Measurements from ENCODE around the gene LCTL.

LCTL gene, protein sequence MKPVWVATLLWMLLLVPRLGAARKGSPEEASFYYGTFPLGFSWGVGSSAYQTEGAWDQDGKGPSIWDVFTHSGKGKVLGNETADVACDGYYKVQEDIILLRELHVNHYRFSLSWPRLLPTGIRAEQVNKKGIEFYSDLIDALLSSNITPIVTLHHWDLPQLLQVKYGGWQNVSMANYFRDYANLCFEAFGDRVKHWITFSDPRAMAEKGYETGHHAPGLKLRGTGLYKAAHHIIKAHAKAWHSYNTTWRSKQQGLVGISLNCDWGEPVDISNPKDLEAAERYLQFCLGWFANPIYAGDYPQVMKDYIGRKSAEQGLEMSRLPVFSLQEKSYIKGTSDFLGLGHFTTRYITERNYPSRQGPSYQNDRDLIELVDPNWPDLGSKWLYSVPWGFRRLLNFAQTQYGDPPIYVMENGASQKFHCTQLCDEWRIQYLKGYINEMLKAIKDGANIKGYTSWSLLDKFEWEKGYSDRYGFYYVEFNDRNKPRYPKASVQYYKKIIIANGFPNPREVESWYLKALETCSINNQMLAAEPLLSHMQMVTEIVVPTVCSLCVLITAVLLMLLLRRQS

DNA sequence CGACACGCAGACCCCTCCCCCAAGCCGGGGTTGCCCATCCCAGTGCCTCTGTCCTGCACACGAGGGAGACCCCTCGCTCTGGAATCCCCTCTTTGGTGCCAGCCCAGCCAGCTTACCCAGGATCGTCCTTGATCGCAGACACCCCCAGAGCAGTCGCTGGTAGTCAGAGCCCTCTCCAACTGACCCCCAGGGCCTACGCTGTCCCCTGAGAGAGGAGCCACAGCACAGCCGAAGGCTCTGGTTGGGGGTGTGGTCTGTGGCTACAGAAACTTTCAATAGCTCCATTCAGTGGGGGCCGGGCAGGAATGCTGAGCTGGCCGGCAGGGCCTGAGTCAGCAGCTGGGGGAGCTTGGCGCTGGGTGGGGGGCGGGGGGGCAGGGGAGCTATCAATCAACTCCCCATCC is at the start of gene LCTL:
Gene LCTL (minus strand): TSS at position 258 of the 404 bp plus-strand sequence. CDS start 633 bp downstream, outside the sequence.
- peak; percentile 72 for DNase-seq

DNA sequence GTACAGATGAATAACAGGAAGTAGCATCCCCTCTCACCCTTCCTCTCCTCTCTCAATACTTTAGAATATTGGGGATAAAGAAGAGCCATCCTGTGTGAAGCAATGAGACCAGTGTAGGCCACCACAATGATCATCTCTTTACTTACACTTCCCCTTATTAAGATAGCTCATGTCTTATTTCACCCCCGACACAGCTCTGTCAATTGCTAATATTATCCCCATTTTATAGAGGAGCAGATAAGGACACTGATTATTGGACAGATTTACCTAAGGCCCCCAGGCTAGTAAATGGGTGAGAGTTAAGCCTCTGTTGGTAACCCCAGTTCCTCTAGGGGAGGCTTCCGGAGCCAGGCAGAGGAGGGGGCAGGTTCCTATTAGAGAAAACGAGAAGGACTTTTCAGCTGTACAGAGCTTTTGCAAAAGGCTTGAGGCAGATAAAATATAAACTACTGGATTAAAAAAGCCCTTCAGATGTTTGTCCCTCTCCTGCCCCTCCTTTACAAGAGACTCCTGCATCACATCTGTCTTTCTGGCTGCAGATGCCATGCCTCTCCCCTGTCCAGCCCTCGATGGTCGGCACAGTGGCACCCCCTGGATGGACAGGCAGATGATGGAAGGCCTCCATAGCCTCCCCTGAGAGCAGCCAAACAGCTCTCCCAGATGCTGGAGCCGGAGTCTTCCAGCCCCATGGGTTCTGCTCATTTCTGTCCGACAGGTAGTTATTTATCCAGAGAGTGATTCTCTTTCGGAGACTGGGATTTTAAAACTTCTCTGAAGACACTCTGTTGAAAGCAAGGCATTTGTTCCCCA is 49.4 kb upstream of the LCTL start:
- no peak for DNase-seq

DNA sequence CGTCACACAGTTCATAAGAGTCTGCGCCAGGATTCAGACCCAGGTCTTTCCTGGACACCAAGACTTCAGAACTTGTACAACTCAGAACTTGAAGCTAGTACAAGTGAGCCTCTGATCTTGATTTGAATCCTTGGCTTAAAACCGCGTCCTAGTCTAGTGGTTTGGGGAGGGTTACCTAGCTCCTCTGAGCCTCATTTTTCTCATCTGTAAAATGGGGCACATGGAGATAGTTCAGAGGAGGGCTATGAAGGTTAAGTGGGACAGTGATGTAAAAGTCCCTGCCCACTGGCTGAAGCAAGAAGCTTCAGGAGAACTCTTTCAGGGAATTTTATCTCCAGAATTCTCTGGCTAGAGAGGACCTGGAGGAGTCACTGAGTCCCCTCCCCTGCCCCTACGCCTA is 48.7 kb upstream of the LCTL start:
- no peak for DNase-seq

DNA sequence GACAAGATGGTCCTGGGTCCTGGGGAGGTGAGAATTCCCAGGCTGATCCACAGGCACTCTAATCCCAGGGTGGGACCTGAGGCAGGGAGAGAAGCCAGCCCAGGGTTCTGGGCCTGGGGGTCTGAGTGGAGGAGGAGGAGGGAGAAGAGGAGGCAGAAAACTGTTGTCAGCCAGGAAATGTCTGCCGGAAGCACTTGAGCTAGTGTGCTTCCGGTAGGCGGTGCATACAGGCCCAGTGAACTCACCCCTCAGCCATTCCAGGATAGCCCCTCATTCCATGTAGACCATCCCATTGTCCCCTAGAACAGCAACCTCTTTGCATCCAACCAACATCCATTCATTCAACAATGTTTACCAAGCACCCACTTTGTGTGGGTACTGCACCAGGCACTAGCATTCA is 47.9 kb upstream of the LCTL start:
- DNase-seq = no peak

DNA sequence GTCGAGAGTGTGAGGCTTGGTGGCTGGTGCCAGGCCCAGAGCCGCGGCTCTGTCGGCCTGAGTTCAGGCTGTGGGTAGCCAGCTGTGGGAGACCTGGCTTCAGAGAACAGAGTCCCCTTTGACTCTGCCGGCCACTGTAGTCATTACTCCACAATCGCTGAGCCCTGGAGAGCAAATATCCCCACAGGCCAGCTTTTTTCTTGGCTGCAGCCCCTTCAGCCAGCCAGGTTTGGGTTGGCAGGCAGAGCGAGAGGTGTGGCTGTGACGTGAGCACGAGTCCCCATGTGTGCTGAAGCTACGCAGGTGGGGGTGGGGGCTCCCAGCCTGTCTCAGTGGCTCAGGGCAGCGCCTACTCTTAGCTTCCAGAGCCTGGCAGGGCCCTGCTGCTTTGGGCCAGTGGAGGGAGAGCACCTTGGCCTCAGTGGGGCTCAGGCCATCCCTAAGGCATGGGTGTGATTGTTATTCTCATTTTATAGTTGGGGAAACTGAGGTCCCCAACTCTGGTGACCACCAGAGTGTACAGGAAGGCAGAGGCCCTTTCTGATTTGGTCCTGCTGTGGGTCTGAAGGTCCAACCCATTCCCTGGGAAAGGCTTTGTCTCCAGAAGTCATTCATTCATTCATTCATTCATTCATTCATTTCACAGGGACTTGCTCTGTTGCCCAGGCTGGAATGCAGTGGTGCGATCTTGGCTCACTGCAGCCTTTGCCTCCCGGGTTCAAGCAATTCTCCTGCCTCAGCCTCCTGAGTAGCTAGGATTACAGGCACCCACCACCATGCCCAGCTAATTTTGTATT is 45.7 kb upstream of the LCTL start:
- DNase-seq = peak; percentile 73

DNA sequence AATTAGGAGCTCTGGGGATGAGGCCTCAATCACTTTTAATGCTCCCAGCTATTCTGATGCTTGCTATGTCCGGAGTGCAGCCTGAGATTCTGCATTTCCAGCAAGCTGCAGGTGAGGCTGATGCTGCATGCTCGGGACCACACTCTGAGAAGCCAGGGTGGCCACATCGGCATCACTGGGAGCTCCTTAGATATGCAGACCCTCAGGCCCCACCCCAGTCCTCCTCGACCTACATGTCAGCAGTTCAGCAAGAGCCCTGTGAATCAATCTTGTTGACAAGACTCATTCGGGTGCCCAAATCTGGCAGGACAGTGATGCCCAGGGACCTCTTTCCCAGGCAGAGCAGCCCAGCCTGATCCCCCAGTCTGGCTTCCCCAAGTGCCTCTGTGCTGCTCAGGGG is 44.1 kb upstream of the LCTL start:
- DNase-seq = no peak

DNA sequence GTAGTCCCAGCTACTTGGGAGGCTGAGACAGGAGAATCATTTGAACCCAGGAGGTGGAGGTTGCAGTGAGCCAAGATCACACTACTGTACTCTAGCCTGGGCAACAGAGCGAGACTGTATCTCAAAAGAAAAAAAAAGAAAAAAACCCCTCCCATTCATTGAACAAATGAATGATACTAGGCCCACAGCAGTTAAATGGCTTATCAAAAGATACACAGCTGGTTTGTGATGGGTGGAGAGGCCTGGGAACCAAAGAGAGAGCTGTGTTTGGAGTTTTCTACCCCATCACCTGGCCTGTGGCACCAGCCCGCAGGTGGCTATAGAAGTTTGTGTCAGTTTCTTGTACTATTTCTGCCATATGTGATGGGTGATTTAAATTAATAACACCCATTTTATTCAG is 43.1 kb upstream of the LCTL start:
- no peak for DNase-seq

DNA sequence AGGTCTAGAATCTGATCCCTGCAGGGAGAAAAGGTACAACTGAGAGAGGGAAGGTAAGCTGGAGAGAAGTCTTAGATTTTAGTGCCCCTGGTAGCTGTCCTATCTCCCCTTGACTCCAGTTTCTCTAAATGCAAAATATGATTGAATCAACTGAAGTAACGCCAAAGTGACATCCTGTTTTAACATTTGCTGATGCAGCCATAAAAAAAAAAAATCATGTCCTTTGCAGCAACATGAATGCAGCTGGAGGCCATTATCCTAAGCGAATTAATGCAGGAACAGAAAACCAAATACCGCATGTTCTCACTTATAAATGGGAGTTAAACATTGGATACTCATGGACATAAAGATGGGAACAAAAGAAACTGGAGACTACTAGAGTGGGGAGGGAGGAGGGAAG is 42.4 kb upstream of the LCTL start:
- no peak for DNase-seq

DNA sequence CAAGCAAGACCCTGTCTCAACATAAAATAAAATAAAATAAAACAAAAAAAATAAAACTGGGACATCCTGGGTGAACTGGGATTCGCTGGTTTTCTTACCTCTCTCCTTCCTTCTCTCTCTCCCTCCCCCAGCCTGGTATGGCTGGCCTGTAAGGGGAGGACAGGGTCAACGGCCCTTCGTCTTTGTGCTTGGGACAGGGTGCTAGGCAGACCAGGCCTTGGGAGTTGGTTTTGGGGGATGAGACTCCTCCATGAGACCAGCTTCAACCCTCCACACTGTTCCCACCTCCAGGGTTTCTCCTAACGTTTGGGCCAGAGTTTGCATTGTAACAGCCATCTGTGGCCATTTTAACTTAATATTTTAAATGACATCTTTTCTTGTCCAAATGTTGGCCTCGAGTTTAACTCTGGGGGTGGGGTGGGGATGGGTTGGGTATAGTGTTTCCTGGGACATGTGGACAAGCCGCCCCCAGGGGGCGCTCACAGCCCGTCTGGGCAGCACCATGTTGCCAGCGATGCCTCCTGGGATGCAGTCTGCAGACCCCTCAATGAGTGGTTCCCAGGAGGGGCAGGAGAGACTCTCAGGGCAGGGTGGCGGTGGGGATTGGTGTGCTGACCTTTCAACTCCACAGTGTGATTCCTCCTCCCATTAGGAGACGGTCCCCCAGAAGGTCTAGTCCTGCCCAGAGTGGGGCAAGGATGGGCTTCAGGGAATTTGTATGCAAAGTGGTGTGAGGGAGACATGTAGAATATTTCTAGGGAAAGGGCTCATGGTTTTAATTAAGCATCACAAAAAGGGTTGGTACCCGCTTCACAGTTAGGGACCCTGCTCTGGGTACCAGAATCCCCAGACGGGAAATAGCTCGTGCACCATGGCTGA is 37.7 kb upstream of the LCTL start:
- DNase-seq = peak; percentile 73

DNA sequence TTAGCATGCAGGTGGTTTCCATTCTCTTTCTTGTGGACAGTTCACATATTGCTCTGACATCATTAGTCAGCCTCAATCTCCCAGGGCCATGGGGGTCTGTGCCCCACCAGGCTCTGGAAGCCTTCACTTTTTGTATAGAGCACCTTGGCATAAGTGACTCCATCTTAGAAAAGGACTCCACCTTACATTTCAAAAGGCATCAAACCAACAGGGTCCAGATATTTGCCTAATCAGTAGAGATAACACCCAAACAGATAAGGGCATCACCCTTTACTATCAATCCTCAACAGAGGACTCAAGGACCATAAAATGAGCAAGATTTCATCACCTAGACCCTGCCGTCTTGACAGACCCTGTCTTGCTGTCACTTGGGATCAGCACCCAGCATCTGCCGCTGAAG is 35.7 kb upstream of the LCTL start:
- DNase-seq = no peak

DNA sequence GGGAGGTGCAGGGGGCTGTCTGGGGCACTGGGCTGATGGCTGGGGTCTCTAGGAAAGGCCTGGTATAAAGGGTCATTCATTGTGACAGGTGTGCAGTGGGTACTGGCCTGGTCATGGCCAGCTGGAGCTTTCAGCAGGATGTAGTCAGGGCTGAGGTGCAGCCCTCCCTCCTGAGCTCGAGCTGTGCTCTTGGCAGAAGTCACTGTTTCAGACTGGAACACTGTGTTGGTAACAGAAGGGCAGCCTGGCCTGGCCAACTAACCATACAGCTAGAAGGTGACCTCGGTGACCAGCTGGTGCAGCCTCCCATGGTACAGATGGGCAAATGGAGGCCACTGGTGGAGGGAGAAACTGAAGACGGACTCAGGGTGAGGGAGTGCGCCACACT is 34.4 kb upstream of the LCTL start:
- no peak for DNase-seq

DNA sequence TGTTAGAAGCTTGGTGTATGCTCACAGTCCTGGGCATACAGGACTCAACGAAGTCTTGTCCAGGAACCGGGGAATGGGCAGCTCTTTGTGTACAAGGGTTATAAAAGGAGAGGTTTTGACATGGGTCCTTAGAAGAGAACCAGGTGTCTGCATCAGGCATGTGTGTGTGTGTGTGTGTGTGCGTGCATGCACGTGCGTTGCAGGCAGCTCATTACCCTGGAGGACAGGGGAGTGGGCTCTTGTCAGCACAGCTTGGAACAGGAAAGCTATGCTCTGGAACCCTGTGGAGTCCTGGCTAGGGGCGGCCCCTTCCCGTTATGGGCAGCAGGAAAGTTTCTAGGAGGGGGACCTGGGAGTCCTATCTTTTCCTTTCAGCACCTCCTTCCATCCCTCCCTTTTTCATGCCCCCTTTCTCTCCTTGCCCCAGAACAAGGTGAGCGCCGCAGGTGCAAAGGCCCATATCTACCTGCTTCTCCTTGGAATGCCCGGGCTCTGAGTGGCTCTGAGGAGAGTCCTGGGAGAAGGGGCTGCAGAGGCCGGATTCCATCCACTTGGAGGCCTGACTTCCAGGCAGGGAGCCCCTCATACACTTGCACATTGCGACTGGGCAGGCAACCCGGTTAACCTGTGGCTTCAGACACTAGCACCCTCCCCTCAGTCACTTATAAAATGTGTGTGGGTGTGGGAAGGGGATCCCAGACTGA is 33.9 kb upstream of the LCTL start:
- DNase-seq = no peak

DNA sequence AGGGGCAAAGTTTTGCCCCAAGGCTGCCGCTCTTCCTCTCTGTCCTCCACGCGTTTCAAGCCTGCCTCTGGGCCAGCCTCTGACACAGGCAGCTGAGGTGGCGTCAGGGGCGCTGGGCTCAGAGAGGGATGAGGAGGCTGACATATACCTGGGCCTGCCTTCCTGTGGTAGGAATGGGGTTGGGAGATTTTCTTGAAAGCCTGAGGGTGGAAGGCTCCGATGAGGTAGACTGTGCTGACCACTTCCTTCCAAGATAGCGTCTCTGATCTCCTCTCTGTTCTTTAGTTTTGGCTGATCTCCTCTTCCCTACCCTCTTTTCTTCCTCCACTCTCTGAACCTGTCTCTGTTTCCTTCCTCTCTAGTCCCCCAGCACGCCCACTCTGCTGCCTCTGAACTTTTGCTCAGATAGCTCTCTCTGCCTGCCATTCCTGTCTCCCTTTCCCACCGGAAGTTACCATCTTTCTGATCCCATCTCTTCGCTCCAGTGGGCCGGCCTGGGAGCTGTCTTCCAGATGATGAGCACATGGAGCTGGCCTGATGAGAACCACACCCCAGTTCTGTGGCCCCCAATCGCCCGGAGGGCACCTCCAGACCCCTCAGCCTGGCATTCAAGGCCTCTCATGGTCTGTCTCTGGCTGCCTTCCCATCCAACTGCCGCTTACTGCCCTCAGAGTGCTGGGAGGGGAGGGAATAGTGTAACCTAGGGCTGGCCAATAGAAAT is 32.5 kb upstream of the LCTL start:
- DNase-seq = no peak

DNA sequence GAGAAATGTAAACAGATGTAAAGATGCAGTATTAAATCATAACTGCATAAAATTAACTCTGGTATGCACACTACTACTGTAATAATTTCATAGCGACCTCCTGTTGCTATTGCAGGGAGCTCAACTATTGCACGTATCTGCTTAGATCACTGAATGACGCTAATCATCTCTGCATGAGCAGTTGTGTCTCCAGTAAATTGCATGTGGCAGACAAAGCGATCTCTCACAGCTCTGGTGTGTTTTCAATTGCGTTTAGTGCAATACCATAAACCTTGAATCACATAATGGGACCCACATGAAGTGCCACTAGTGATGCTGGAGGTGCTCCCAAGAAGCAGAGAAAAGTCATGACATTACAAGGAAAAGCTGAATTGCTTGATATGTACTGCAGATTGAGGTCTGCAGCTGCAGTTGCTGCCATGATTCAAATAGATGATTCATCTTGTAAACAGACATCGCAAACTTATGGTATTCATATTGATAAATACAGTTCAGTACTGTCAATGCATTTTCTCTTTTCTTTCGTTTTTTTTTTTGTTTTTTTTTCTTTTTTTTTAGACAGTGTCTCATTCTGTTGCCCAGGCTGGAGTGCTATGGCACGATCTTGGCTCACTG is 30.2 kb upstream of the LCTL start:
- no peak for DNase-seq

DNA sequence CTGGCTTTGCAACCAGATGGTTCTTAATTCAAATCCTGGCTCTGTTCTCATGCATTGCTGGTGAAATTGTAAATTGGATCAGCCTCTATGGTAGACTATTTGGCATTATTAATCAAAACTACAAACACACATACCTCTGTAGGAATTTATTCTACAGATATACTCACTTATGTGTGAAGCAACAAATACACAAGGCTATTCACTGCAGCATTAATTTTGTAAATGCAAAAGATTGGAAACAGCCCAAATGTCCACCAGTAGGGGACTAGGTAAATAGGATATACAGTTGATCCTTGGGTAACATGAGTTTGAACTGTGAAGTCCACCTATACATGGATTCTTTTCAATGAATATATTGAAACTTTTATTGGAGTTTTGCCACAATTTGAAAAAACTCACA is 29.5 kb upstream of the LCTL start:
- DNase-seq = no peak

DNA sequence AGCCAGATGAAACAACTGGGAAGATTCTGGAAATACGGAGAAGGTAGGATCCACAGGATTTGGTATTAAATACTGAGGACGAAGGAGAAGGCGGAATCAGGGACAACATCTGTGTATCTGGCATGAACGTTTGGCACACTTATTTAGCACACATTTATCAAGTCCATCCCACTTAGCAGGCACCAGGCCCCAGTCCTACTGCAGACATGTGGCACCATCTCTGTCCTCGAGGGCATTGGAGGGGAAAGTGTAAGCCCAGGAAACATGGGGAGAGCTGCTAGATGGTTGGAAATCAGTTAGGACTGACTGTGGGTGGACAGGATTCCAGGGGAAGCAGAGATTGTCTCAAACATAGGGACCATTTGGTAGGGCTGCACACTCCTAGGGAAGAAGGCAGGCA is 29.0 kb upstream of the LCTL start:
- DNase-seq = no peak

DNA sequence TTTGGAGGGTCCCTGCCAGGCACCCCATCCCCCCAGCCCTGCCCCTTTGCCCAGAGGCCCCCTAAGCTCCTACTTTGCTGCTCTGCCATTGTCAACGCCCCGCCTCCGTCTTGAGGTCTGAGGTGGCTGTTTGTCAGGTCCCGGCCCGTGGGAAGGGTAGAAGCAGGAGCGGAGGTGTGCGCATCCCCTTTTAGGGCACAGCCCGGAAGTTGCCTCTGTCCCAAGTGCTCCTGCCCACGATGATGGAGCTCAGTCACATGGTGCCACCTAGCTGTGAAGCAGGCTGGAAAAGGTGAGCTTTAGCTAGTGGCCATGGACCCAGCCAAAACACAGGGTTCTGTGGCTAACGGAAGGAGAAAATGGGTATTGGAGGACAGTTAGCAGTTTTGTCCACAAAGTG is 28.5 kb upstream of the LCTL start:
- DNase-seq = no peak

DNA sequence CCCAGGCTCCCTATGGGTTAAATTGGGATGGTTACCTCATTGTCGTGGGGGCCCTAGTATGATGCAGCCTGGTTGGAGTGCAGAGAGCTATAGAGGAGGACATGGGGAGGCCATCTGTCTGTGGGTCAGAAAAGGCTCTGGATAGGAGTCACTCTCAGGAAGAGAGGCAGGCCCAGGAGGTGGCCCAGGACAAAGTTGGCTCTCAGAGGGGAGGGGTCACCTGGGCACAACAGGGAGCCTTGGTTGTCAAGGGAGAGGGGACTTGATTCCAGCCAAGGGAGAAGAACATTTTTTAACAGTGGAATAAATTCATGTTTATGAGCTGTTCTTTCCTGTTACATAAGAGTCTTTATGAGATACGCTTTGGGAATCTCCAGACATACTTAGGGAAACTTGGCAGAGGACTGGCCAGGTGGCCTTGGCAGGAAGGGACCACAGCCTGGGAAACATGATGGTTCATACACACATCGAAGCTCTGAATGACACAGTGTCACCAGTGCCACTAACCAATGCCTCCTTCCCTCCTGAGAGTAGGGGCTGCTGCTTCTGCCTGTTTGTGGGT is 27.5 kb upstream of the LCTL start:
- no peak for DNase-seq

DNA sequence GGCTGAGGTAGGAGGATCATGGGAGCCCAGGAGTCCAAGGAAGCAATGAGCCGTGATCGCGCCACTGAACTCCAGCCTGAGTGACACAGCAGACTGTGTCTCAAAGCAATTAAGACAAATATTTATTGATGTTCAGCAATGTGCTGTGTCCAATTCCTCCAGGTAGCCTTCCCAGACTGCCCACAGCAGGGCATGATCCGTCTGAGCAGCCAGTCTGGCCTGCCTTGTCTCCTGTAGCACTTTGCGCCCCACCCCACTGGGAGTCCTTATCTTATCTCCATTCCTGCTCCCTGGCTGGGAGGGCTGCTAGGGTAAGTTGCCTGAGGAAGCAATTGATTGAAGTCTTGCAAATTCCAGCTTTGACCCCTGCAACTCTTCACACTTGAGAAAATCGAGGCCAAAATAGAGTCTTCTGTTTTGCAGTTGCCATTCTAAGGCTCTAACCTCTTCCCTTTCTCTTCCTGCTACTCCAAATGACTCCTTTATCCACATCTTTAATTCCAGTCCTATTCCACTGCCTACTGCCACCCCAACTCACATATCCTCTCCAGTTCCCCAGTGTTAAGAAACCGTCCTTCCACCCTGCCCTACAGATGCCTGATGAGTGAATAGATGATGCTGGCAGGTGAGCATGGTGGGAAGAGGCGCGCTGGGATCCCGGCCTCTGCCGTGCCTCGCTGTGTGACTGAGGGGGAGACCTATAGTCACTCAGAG is 26.9 kb upstream of the LCTL start:
- DNase-seq = no peak
